WTC11 (cell line): Measurements from ENCODE around the gene SLC25A12.

Source experiments
- AFF4 ChIP-seq: sonication (generic); formaldehyde crosslinking; IDR thresholded peaks from 2 replicates; pipeline ENCODE4 v1.8.1; 2023; ENCODE audit warnings: mild to moderate bottlenecking, missing genetic modification reagents, borderline replicate concordance
- CREB1 ChIP-seq: sonication (generic); formaldehyde crosslinking; IDR thresholded peaks from 2 replicates; pipeline ENCODE4 v1.8.0; 2023; ENCODE audit warnings: mild to moderate bottlenecking, missing genetic modification reagents
- CREM ChIP-seq: sonication (generic); formaldehyde crosslinking; IDR thresholded peaks from 2 replicates; pipeline ENCODE4 v1.8.1; 2022; ENCODE audit warnings: mild to moderate bottlenecking, missing genetic modification reagents, moderate library complexity
- FOXJ3 ChIP-seq: sonication (generic); formaldehyde crosslinking; IDR thresholded peaks from 2 replicates; pipeline ENCODE4 v1.9.0; 2021; ENCODE audit warnings: missing genetic modification reagents, mild to moderate bottlenecking, borderline replicate concordance
- FOXP1 ChIP-seq: sonication (generic); formaldehyde crosslinking; IDR thresholded peaks from 2 replicates; pipeline ENCODE4 v1.8.0; 2022; ENCODE audit warnings: missing genetic modification reagents, mild to moderate bottlenecking, moderate library complexity, borderline replicate concordance
- PRRX2 ChIP-seq: fragments of 250-450 bp; sonication (Bioruptor Pico); IDR thresholded peaks from 2 replicates; pipeline ENCODE4 v1.8.0; 2021; ENCODE audit warnings: mild to moderate bottlenecking
- ZBTB21 ChIP-seq: sonication (generic); formaldehyde crosslinking; IDR thresholded peaks from 2 replicates; pipeline ENCODE4 v1.8.1; 2023; ENCODE audit warnings: mild to moderate bottlenecking, missing genetic modification reagents, borderline replicate concordance
- ZNF263 ChIP-seq: sonication (generic); formaldehyde crosslinking; IDR thresholded peaks from 2 replicates; pipeline ENCODE4 v1.8.1; 2022; ENCODE audit warnings: low read depth, mild to moderate bottlenecking, moderate library complexity, missing genetic modification reagents
- ZNF512 ChIP-seq: sonication (generic); formaldehyde crosslinking; IDR thresholded peaks from 2 replicates; pipeline ENCODE4 v1.8.1; 2022; ENCODE audit warnings: missing genetic modification reagents, borderline replicate concordance
- TF ChIP-seq, protein P1 (sequence below): sonication (generic); formaldehyde crosslinking; IDR thresholded peaks from 2 replicates; pipeline ENCODE4 v1.8.1; 2022; ENCODE audit warnings: mild to moderate bottlenecking, missing genetic modification reagents, moderate library complexity, borderline replicate concordance
- TF ChIP-seq, protein P2 (sequence below): fragments of 200-600 bp; IDR thresholded peaks from 2 replicates; pipeline ENCODE4 v1.8.0; 2022; ENCODE audit warnings: antibody characterized with exemption
- TF ChIP-seq, protein P3 (sequence below): sonication (generic); formaldehyde crosslinking; IDR thresholded peaks from 2 replicates; pipeline ENCODE4 v1.8.1; 2022; ENCODE audit warnings: low read depth, mild to moderate bottlenecking, moderate library complexity, missing genetic modification reagents, borderline replicate concordance
- TF ChIP-seq, protein P4 (sequence below): sonication (generic); formaldehyde crosslinking; IDR thresholded peaks from 2 replicates; pipeline ENCODE4 v1.8.1; 2023; ENCODE audit warnings: mild to moderate bottlenecking, missing genetic modification reagents, moderate library complexity

DNA sequence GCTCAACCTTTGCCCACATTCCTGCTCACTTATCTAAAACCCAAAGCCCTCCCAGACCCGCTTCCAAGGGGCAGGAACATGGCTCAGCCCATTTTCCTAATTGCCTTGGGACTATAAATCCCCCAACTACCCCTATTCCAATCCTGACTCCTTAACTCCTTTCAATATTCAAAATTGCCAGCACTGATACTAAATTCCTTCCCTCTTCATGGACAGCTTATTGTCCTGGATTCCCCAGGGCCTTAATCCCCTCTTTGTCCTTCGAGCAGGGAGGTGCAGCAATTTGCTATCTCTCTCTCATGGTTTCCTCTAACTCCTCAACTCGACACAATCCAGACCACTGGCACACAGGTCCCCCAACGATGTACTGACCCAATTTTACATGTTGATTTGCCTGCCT lies 99.1 kb downstream of the SLC25A12 start:
- TF ChIP-seq ZBTB21, result no peak
- TF ChIP-seq CREB1, result no peak
- no peak for TF ChIP-seq FOXP1 (CRISPR knock-in tag)
- TF ChIP-seq, protein P1, sequence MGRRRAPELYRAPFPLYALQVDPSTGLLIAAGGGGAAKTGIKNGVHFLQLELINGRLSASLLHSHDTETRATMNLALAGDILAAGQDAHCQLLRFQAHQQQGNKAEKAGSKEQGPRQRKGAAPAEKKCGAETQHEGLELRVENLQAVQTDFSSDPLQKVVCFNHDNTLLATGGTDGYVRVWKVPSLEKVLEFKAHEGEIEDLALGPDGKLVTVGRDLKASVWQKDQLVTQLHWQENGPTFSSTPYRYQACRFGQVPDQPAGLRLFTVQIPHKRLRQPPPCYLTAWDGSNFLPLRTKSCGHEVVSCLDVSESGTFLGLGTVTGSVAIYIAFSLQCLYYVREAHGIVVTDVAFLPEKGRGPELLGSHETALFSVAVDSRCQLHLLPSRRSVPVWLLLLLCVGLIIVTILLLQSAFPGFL (CRISPR knock-in tag), result no peak
- TF ChIP-seq CREM, result no peak
- TF ChIP-seq, protein P2, sequence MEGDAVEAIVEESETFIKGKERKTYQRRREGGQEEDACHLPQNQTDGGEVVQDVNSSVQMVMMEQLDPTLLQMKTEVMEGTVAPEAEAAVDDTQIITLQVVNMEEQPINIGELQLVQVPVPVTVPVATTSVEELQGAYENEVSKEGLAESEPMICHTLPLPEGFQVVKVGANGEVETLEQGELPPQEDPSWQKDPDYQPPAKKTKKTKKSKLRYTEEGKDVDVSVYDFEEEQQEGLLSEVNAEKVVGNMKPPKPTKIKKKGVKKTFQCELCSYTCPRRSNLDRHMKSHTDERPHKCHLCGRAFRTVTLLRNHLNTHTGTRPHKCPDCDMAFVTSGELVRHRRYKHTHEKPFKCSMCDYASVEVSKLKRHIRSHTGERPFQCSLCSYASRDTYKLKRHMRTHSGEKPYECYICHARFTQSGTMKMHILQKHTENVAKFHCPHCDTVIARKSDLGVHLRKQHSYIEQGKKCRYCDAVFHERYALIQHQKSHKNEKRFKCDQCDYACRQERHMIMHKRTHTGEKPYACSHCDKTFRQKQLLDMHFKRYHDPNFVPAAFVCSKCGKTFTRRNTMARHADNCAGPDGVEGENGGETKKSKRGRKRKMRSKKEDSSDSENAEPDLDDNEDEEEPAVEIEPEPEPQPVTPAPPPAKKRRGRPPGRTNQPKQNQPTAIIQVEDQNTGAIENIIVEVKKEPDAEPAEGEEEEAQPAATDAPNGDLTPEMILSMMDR, result no peak
- no peak for TF ChIP-seq ZNF263
- no peak for TF ChIP-seq AFF4 (CRISPR knock-in tag)
- no peak for TF ChIP-seq FOXJ3 (CRISPR knock-in tag)
- no peak for TF ChIP-seq PRRX2 (CRISPR knock-in tag)
- TF ChIP-seq, protein P3, sequence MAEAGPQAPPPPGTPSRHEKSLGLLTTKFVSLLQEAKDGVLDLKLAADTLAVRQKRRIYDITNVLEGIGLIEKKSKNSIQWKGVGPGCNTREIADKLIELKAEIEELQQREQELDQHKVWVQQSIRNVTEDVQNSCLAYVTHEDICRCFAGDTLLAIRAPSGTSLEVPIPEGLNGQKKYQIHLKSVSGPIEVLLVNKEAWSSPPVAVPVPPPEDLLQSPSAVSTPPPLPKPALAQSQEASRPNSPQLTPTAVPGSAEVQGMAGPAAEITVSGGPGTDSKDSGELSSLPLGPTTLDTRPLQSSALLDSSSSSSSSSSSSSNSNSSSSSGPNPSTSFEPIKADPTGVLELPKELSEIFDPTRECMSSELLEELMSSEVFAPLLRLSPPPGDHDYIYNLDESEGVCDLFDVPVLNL (CRISPR knock-in tag), result no peak
- TF ChIP-seq, protein P4, sequence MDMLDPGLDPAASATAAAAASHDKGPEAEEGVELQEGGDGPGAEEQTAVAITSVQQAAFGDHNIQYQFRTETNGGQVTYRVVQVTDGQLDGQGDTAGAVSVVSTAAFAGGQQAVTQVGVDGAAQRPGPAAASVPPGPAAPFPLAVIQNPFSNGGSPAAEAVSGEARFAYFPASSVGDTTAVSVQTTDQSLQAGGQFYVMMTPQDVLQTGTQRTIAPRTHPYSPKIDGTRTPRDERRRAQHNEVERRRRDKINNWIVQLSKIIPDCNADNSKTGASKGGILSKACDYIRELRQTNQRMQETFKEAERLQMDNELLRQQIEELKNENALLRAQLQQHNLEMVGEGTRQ, result no peak
- TF ChIP-seq ZNF512, result no peak
